ENCODE data around the gene ABLIM3.

Gene ABLIM3

DNA sequence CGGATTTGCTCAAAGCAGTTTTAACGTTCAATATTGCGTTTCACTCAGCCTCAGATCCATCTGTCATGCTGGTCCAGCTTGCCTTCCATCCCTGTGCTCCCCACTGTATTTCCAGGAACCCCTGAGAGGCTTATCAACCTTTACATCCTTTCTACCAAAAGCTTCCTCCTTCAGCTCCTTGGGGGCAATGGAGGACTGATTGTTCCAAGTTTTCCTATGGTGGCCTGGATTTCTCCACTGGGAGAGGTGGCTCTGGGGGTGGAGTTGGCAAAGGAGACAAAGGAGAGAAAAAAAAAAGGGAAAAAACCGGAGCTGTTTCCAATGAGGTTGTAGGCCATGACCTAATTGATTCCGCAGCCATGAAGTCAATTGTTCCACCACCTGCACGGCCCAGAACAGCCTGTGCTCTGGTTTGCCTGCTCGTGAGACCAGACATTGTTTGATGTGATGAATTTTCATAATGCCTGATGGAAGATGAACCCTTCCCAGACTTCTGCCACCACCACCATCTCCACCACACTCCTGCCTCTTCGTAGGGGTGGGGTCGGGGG is 54.1 kb downstream of the ABLIM3 start:
- no peak for DNase-seq

DNA sequence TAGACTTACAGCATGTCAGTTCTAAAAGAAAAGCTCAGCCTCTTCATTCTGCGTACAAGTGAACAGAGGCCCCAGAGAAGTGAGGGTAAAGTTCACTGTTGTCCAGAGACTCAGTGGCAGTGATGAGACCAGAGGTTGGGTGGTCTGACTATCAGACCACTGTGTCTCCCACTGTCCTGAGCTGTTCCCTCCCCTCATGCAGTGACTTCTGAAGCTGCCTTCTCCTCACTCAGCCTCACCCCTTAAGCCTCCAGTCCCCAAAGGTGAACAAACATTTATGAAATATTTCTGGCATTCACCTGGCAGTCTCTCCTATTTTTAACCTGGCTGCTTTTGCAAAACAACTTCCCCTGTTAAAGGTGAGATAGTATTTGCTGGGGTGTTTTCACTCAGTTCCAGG is 54.7 kb downstream of the ABLIM3 start:
- DNase-seq, result no peak

DNA sequence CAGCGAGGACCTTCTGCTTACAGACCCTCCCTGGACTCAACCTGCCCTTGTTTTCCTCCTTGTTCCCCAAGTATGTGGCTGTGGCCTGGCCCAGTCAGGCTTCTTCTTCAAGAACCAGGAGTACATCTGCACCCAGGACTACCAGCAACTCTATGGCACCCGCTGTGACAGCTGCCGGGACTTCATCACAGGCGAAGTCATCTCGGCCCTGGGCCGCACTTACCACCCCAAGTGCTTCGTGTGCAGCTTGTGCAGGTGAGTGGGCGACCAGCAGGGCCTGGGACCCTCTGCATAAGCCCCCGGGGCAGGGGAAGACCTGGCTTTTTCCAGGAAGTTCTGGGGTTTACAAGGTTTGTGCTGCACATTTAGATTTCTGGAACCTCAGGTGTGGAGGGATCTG is 56.9 kb downstream of the ABLIM3 start:
- DNase-seq, result no peak

DNA sequence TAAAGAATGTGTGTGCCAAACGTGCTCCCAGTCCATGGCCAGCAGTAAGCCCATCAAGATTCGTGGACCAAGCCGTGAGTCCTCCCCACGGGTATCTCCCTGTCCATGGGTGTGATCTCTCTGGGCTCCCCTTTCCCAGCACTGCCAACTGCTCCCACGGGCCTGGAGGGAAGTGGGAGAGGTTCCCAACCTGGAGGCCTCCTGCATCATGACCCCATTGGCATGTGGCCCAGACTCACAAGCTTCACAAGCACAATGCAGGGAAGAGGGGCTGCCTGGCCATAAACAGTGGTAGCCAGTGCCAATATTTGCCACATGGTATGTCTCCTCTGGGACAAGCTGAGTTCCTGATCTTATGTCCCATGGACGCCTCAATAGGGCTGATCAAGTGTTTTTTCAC is 59.1 kb downstream of the ABLIM3 start:
- no peak for DNase-seq

DNA sequence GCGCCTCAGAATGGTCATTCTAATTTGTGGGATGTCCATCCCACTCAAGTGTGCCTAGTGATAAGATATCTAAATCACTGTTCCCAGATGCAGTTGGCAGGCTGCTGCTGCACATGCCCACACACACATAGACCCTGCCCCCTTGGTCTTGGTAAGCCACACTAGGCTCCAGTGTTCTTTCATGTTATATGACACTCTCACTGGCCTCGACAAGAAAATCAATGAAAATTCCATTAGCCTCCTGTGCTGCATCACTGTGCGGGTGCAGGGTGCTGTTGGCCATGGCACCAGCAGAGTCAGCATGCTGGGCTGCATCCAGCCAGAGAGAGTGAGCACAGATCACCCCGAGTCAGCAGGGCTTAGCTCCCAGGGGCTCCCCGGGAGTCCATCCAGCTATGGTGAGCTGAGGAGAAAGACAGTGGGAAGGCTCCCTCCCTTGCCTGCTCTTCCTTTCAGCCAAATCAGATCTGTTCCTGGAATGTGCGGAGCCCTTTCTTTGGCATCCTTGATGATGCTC is 59.9 kb downstream of the ABLIM3 start:
- no peak for DNase-seq

DNA sequence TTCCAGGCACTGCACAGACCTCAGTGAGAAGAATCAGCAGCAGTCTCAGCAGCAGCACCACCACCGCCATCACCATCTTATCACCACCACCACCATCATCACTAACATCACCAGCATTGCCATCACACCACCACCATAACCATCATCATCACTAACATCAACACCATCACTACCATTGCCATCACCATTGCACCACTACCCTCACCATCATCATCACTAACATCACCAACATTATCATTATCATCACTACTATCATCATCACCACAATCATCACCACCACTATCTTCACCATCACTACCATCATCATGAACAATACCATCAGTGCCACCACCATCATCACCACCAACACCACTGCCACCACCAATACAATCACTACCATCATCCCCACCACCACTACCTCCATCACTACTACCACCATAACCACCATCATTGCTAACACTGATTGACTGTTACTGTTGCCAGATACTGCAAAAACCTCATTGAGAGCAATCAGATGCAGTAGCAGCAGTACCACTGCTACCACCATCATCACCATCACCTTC is 61.7 kb downstream of the ABLIM3 start:
- no peak for DNase-seq

DNA sequence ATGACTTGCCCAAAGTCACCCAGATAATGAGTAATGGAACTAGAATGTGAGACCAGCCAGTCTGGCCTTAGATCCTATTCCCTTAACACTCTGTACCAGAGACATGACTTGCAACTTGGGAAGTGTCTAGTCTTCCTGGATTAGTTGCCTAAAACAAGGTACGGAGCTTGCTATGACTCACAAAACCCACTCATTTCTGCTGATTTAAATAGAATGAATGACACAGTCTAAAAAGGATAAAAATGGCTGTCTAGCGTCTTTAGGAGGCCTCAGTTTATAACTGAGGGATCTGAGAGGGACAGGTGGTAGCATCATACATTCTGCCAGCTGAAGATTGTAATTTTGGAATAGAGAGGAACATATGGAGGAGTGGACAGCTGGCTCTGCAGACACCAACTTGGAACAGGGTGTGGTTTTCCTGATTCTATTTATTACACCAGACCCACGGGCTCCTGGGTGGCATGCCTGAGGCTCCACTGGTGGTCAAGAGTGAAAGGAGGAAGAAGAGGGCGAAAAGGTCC is 62.7 kb downstream of the ABLIM3 start:
- DNase-seq, result no peak

DNA sequence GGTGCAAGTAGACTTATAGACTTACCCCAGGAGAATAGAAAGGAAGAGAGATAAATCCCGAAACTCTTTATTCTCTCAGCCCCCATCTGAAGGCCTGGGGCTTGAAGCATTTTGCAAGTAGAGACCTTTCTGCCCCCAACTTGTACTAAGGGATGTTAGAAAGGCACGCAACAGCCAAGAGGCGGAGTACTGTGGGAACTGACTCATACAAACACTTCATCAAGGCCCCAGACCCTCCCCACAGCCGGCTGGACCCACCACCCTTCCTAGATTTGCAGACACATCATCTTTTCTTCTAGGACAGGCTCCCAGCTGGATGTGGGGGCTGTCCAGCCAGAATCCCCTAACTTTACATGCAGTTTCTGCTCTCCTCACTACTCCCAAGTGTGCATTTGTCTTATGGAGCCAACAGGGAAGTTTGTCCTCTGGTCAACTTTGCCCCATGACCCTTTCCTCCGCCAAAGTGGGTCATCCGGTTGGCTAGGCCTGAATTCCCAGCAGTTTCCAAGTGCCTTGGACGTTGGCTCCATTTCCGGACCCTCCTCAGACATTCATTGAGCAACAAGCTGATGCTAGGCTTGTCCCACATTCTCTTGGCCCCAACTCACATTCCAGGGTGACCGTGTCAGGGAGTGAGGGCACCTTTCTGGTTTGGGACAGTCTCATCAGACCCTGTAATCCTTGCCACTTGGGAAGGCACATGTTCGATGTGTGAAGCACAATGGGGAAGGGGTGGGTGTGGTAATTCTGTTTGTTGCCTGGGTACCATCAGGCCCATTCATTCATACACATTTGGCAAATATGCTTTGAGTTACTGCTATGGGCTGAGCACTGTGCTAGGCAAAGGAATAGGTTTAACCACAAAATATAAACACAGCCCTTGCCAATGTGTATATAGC is 64.6 kb downstream of the ABLIM3 start:
- no peak for DNase-seq

DNA sequence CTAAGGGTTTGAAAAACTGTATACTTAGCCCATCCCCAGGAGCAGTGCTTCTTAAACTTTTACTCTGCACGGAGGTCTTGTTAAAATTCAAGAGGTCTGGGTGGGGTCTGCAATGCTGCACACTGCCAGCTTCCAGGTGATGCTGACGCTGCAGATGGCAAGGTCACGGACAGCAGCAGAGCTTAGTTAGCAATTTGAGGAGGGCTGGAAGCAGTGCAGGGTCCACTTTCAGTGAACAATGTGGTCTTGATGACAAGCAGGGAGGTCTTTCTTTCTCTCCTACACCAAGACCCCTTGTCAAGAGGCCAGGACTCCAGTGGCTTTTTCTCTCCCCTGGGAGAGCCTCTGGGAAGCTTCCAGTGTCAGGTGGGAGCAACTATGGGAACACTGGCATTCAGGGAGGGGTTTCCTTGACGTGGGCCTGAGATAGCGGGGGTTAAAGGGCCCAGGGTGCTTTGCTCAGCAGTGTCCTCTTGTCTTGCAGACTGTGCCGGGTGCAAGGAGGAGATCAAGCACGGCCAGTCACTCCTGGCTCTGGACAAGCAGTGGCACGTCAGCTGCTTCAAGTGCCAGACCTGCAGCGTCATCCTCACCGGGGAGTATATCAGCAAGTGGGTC is 65.3 kb downstream of the ABLIM3 start:
- no peak for DNase-seq

DNA sequence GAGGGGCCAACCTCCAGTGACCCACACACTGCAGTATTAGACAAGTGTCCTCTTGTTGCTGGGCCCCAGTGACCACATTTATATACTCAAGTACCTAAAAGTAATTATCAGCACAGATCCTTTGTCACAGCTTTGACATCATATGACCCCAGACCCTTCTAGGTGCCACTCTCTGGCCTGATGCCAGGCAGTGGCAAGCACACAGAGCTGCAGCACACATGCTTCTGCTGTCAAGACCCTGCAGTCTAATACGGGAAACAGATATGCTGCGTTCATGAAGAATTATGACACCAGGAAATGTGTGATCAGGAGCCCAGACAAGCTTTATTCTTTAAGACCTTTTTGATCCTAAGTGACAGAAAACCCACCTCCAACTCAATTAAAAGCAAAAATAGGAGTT is 66.5 kb downstream of the ABLIM3 start:
- no peak for DNase-seq

DNA sequence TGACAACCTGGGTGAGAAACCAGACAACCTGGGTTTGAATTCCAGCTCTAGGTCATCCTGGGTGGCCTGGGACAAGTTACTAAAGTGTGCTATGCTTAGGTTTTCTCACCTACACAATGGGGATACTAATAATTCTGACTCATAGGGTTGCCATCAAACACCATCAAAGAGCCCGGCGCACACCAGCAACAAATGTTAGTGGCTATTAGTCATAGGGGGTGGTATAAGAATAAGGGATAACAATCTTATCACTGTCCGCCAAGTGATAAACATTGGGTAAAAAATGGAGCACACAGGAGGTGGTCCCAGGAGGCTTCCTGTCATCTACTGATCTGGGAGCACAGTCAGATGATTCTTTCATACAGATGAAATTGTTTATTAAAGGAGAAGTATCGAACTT is 68.9 kb downstream of the ABLIM3 start:
- no peak for DNase-seq

DNA sequence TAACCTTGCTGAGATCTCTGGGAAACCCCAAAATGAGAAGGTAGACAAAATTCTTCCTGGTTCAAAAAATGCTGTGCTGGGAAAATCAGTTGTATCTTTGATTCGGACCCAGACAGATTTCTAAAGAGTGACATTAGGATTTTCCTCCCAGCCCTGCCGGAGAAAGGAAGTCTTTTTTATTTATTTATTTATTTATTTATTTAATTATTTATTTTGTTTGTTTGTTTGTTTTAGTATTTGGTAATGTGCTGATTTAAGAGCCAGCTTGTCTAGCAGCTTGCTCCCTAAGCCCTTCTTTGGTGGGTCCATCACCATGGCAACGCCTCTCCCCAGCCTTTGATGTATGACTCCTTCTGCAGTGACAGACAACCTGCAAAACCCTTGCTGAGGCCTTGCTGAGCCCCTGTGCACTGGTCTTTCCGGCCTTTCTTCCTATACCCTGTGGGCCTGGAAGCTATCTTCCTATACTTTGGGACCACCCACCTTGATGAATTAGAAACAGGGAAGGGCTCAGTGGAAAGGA is 69.7 kb downstream of the ABLIM3 start:
- DNase-seq, result no peak

DNA sequence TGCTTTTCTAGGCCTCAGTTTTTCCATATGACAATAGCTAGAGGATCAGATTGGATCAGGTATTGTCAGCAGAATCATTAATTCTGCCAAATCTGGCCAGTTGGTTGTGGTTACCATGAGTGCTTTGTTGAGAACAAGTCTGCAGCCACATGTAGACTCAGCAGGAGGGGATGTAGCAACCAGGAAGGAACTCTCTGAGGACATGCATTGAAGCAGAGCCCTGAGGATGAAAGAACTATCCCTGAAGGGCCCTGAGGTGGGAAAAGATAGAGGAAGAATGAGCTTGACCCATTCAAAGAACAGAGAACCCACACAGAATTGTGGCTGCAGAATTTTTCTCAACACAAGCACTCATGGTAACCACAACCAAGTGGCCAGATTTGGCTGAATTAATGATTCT is 70.3 kb downstream of the ABLIM3 start:
- no peak for DNase-seq

DNA sequence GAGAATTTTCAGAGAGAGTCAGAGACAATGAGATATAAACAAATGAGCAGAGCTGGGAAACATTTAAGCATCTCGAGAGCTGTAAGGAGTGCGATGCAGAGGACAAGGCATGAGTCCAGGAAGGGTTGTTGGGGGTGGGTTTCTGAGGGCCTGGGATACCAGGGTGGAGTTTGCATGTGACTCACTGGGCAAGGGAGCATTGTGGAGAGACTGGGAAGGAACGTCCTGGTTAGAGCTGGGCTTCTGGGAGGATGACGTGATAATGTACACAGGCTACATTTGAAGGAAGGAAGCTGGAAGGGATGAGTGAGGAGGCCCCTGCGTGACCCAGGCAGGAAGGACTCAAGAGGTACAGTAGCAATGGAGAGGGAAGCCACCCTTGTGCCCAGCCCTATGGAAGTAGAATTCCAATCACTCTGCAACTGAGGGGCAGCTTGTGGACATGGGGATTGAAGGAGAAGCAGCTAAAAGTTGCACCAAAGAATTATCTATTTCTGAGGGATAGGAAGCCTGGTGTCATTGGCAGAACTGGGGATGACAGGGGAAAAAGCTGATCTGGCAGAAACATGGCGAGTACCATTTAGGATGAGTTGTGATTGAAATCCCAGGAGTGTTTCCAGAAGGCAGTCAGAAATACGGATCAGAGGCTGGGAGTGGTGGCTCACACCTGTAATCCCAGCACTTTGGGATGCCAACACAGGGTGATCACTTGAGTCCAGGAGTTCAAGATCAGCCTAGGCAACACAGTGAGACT is 71.1 kb downstream of the ABLIM3 start:
- DNase-seq, result no peak

DNA sequence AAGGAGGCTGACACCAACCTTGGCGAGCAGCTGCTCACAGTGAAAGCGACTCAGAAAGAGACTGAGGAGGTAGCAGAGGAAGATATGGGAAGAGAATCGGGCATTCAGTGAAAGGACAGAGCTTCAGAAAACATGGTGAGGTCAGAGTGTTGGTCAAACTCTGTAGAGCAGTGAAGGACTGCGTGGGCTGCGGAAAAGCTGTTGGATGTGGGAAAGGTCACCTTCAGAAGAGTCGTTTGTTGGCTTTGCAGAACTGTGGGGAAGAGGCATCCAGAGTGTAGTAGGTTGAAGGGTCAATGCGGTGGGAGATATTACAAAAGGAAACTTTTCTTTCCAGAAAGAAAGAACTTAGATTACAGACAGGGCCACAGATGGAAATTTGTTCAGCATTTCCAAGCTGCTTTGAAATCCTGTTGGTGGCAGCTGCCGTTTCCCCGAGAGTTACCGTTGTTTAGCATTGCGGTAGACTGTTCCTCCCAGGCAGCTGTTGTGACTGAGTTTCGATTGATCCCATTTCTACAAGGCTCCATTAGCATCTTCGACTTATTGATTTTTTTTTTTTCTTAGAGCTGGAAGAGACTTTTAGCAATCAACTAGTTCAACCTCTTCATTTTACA is 72.1 kb downstream of the ABLIM3 start:
- no peak for DNase-seq

DNA sequence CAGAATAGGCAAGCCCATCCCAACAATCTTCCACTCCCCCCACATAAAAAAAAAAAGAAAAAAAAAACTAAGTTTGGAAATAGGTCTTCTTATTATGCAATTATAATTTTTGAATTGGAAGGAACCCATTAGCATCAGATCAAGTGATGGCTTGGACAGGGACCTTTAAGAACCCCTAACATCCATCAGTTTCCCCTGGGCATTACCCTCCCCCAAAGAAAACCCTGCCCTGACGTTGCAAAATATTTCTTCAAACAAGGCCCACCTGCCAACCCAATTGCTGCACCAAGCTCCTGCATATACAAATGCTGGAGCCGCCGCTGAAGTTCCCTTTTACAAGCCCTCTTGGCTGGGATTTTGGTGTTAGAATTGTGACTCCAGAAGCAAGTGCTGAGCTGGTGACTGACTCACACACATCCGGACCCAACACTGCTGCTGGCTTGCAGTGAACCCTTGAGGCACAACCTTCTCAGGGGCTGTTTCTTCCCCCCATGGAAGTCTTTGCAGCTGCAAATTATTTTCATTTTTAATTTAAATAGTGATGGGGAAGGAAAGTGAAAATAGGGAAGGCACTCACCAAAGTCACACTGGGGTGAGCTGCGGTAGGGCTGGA is 74.3 kb downstream of the ABLIM3 start:
- no peak for DNase-seq

DNA sequence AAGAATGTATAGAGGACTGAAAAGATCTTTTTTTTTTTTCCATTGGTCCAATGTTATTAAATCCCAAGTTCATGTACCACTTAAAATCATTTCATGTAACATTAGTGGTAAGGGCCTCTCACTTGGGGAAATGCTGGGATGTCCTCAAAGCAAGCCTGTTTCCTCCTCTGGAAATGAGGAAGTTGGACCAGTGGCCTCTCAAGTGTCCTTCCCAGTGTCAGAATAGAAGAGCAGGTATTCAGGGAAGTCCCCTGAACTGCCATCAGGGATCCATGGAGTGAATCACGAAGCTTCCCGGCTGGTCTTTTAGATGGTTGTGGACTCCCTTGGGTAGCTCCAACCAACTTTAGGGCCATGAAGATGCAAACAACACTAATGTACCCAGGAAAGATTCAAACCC is 75.2 kb downstream of the ABLIM3 start:
- no peak for DNase-seq

DNA sequence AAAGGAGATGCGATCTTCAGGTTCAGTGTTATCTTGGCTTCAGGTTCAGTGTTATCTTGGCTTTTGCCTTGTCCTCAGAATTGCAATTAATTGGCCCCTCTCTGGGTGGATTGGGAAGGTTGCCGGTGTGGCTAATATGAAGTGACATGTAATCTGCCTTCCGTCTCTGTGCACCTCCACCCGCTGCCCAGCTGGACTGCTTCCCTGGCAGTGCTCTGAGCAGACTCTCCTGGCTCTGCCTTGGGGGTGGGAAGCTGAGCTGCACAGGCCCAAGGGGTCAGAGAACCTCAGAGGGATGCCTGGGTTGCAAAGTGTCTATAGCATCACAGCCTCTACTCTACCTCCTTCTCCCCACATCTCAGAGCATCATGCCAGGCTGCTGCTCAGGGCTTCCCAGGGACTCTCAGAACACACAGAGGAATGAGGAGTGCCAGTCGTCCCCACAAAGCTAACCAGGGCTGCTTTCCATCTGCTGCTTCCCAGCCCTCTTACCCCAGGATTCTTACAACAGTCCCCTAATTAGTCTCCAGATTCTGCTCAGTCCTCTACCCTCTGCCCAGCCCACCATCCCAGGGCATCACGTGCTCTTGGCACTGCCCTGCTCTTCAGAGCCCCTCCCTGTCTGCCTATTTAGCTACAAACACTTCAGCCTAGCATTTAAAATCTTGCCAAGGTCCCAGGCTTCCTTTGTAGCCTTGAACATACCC is 76.0 kb downstream of the ABLIM3 start:
- DNase-seq, result no peak

DNA sequence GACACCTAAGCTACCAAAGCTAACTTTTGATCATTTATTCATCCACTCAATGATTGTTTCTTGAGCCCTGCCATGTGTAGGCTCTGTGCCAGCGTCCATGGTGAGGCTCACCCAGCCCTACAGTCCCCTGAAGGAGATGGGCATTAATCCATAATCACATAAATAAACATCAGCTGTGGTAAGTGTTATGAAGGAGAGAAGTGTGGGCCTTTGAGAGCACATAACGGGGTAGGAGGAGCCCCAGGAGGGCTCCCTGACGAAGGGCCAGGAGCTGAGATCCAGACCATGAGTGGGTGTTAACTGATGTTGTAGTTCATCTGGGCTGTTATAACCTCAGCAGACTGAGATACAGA is 76.5 kb downstream of the ABLIM3 start:
- DNase-seq, result no peak

DNA sequence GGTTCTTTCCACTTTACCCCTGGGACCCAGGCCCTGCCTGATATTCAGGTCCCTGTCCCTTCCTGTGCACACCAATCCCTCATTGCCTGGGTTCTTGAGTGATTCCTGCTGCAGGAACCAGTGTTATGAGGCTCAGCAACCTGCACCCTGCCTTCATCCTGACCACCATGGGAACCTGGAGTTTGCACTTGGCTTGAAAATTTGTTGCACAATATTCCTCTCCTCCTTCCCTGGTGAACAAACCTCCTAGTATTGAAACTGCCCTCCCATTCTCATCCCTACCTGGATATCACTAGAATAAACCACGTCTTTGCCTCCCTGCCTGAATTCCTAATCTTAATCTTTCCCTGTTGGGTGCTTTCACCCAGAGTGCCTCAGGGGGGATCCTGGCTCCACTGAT is 78.3 kb downstream of the ABLIM3 start:
- no peak for DNase-seq

DNA sequence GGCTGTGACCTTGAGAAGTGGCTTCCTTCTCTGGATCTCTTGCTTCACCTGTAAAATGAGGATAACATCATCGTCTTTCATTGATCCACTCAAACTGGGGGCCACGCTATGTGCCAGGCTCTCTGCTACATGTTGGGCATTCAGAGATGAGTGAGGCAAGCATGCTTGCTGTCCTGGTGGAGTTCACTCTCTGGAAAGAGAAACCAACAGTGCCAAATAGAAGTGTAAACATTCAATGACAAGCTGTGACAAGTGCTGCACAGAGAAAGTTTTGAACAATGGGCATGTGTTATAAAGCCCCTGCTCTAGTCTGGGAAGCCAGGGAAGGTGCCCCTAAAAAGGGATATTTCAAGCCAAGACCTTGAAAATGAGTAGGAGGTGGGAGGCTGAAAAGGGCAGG is 79.5 kb downstream of the ABLIM3 start:
- DNase-seq, result no peak
